GM19023 (cell line): ENCODE results near the gene ASB16.
"Not testable (repeated sequence)": the region's sequence is repeated elsewhere in the genome, so short reads cannot be mapped to it uniquely, and the experiment has no call there.

ENCODE experiments used
- ATAC-seq: cut with Tn5 transposase; IDR thresholded peaks from one replicate; pipeline ENCODE4 v1.9.1; 2021; ENCODE audit warnings: mild to moderate bottlenecking, moderate library complexity; ENCODE audit not compliant: unreplicated experiment

The ASB16 gene, protein sequence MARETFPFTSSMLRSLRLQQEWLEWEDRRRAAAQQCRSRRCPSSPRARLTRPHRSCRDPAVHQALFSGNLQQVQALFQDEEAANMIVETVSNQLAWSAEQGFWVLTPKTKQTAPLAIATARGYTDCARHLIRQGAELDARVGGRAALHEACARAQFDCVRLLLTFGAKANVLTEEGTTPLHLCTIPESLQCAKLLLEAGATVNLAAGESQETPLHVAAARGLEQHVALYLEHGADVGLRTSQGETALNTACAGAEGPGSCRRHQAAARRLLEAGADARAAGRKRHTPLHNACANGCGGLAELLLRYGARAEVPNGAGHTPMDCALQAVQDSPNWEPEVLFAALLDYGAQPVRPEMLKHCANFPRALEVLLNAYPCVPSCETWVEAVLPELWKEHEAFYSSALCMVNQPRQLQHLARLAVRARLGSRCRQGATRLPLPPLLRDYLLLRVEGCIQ

GRCh38 chr17:44170499-44171201, at the start of gene ASB16:
Gene ASB16, plus strand, starts transcription at chr17:44170704. Its CDS starts 86 bp downstream, at chr17:44170790.
- ATAC-seq = no peak

DNA sequence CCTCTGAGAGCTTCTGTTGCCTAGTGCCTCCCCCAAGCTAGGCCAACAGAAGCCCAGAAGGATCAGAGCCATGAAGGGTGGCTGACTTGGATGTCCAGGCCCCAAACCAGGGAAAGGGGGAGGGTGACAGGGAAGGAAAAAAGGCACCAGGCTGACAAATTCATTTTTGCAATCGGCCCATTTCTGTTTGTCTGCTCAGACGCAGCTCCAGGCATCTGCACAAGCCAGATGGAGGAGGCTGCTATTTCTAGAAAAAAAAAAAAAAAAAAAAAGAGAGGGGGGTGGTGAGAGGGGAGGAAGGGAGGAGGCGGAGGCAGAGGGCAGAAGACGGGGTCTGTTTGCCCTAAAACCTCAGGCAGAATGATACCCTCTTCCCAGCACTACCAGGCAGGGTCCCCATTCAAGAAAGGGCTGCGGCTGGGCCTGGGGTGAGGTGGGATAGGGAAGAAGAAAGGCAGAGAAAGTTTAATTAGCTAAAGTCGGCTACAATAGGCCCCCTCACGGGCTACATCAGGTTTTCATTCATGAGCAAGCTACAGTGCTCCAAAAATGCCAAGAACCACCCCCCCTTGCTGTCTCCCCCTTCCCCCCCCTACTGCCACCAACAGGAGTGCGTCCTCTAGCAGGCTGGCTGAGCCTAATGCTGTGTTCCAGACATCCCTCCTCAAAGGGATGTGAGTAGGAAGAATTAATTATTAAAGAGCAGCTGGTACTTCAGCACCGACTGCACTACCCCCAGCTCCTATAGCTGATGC, 49.5 kb upstream of the ASB16 start:
- no peak for ATAC-seq

- ATAC-seq = no peak
These were observed 48.3 kb upstream of the ASB16 start for GRCh38 chr17:44121997-44122815.

GRCh38 chr17:44122816-44123355, 47.6 kb upstream of the ASB16 start:
- peak; percentile 15 for ATAC-seq

DNA sequence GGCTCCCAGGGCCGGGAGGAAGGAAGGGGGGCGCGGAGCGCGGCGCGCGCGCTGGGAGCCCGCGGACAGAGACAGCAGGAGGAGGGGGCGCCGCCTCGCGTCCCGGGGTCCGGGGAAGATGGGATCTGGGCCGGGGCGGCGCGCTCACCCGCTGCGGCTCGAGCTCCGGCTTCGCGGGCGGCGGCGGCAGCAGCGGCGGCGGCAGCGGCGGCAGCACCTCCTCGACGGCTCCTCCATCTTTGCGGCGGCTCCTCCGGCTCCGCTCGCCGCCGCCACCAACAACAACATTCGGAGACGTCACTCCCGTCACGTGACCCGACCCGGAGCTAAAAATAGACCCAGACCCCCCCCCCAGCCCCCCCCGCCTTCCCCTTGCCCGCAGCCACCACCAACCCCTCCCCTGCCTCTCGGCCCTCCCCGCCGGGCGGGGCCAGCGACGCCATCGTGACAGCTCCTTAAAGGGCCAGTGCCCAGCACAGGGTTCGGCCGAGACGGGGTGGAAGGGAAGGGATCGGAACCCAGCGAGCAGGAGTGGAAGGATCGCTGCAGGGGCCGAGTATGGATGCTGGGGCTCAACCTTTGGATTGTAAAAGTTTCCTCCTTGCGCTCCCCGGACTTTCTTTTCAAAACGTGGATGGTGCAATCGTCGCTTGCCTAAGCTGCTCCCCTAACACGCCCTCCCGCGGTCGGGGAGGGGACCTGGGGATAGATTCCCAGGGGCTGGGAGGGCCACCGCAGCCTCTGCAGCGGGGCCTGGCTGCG, 47.0 kb upstream of the ASB16 start, which contains the start of gene HDAC5:
TSS of gene HDAC5 (minus strand) at position 286 of the 762 bp plus-strand sequence. CDS start 6,126 bp downstream, outside the sequence.
- ATAC-seq = peak; percentile 93

DNA sequence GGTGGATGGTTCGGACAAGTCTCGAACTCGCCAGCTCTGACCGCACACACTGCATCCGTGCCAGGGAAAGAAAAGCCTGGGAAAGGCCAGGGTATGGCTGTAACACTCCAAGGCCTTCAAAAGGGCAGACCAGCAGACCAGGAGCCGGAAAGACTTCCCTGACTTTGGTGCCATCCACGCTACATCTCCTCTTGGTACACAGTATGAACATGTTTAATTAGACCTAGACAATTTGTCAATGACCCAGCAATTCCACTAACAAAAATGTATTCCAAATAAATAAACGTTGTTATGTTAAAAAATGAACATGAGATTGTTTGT, 46.4 kb upstream of the ASB16 start:
- no peak for ATAC-seq

- ATAC-seq = no peak
These were observed 42.1 kb upstream of the ASB16 start for GRCh38 chr17:44128383-44128782.

- no peak for ATAC-seq
These were observed 39.7 kb upstream of the ASB16 start for GRCh38 chr17:44130693-44131349.

DNA sequence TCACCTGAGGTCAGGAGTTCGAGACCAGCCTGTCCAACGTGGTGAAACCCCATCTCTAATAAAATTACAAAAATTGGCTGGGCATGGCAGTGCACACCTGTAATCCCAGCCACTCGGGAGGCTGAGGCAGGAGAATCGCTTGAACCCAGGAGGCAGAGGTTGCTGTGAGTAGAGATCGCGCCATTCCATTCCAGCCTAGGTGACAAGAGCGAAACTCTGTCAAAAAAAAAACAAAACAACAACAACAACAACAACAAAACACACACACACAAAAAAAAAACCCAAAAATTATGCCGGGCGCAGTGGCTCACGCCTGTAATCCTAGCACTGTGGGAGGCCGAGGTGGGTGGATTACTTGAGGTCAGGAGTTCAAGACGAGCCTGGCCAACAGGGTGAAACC, 39.1 kb upstream of the ASB16 start:
- not testable (repeated sequence) for ATAC-seq

DNA sequence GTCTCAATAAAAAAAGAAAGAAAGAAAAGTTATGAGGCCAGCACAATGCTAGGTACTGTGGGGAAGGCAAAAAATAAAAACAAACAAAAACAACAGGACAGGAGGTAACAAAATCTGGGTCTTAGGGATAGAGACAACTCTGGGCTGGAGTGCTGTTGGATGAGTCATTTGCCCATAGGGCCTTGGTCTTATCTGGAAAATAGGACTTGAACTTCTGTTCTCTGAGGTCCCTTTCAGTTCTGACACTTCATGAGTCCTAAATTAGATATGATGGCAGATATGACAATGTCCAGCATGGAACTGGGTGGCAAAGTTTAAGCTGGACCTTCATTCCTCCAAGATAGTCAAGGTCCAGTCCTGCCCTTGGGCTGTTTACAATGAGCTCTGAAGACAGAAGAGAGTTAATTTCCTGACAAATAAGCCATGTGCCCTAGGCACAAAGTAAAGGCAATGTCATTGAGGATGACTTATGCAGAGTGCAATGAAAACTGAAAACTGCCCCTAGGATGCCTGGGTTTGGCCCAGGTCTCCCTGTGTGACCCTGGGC, 38.2 kb upstream of the ASB16 start:
- ATAC-seq = no peak

DNA sequence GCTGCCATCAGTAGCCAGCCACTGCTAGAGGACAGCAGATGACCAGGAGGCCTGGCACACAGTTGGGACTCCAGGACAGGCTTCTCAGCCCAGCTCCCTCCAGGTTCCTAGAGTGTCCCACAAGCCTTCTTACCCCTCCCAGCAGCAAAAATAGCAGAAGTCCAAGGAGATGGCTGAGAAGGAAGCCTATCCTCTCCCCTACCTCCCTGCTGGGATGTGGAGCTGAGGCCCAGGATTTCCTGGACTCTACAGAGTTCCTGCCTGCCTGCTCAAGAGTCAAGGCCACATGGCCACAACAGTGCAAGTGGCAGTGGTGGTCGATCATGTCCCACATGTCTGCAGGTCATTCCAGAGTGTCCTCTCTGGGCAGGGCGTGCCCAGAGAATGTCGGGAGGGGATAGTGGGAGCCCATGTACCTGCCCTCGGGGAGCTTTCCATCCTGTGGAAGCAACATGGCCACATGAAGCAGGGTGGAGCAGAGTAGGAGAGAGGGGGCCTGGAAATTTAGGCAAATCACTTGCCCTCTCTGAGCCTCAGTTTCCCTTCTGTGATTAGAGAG, 36.5 kb upstream of the ASB16 start:
- ATAC-seq = no peak

DNA sequence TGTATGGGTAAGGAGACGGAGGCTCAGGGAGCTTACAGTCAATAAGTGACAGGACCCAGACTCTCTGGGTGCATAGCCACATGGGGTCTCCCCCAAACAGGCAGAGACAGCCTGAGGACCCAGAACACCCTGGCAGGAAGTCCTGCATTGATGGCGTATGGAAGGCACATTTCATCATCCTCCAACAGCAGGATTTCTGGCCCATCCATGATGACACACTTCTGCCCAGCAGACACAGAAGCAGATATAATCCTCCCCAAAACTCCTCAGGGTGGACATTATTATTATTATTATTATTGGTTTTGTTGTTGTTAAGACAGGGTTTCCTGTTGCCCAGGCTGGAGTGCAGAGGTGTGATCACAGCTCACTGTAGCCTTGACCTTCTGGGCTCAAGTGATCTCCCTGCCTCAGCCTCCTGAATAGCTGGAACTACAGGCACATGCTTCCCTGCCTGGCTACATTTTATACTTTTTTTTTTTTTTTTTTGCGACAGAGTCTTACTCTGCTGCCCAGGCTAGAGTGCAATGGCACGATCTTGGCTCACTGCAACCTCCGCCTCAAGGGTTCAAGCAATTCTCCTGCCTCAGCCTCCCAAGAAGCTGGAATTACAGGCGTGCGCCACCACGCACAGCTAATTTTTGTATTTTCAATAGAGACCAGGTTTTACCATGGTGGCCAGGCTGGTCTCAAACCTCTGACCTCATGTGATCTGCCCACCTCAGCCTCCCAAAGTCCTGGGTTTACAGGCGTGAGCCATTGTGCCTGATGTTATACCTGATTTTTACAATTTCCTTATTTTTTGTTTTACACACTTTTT, 35.5 kb upstream of the ASB16 start:
- ATAC-seq = no peak

GRCh38 chr17:44137891-44138709, 32.4 kb upstream of the ASB16 start:
- no peak for ATAC-seq

DNA sequence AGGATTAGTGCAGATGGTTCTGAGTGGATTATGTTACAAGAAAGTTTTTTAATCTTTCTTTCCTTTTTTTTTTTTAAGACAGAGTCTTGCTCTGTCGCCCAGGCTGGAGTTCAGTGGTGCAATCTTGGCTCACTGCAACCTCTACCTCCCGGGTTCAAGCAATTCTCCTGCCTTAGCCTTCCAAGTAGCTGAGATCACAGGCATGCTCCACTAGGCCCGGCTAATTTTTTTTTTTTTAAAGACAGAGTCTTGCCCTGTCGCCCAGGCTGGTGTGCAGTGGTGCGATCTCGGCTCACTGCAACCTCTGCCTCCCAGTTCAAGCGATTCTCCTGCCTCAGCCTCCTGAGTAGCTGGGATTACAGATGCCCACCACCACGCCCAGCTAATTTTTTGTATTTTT, 26.6 kb upstream of the ASB16 start:
- ATAC-seq = not testable (repeated sequence)

- no peak for ATAC-seq
These were observed 25.4 kb upstream of the ASB16 start for GRCh38 chr17:44144966-44145739.
